ENCODE results near the gene FOXA2. TPM values are rescaled to one million over a fixed set of nuclear protein-coding genes. Genes with fewer than 3 reads are reported as not detected.
"Not testable (repeated sequence)": the region's sequence is repeated elsewhere in the genome, so short reads cannot be mapped to it uniquely, and the experiment has no call there.

Gene FOXA2
- total RNA-seq, 1 donor from 2014 or later: 18.9 TPM

GRCh38 chr20:22572023-22572422 lies 12.3 kb downstream of the FOXA2 start:
- ATAC-seq (no peak), DNase-seq (ENCODE audit: low spot score) (no peak)

DNA sequence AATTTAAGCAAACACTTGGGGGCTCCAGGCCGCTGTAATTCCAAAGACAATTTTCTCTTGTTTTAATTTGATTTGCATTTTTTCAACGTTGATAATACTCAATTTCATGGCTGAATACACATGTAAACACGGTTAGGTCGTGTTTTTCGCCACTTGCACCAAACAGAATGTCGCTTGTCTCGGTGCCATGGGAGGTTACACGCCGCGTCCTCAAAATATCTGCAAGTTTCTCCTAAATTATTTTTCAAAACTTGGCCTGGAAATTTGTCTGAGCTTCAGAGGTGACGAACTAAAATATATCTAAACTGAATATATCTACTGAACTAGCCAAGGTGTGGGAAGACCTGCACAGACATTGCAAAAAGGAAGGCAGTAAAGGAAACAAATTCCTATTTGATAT lies 15.0 kb downstream of the FOXA2 start:
- DNase-seq (ENCODE audit: low spot score): no peak

GRCh38 chr20:22568872-22569344 lies 15.5 kb downstream of the FOXA2 start:
- DNase-seq (ENCODE audit: low spot score): no peak
- ATAC-seq: no peak

More for the DNA sequence above, 15.0 kb downstream of the FOXA2 start:
- ATAC-seq: no peak

- DNase-seq (ENCODE audit: low spot score) (no peak), ATAC-seq (peak; percentile 11)
Measured at GRCh38 chr20:22567944-22568871, 16.2 kb downstream of the FOXA2 start.

- DNase-seq (ENCODE audit: low spot score) (no peak), ATAC-seq (no peak)
Measured at GRCh38 chr20:22566876-22567658, 17.3 kb downstream of the FOXA2 start.

- ATAC-seq (peak; percentile 69), DNase-seq (ENCODE audit: low spot score) (no peak)
Measured at GRCh38 chr20:22563062-22563965, 21.1 kb downstream of the FOXA2 start.

DNA sequence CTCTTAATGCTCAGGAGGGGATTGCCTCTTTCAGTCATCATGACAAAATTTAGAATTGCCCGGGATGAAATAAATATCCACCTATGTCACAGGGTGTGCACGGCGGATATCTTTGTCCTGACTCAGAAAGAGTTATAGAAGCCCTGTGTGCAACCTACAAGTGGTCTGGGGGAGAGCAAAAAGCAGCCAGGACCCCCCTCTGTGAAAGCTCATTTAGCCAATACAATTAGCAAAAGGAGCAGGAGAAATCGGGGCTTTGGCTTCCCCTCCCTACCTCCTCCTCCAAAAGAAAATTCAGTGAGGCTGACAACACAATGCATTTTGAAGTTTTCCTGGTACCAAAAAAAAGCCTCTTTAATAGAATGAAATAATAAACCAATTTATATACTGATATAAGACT lies 21.8 kb downstream of the FOXA2 start:
- ATAC-seq: no peak
- no peak for DNase-seq (ENCODE audit: low spot score)

DNA sequence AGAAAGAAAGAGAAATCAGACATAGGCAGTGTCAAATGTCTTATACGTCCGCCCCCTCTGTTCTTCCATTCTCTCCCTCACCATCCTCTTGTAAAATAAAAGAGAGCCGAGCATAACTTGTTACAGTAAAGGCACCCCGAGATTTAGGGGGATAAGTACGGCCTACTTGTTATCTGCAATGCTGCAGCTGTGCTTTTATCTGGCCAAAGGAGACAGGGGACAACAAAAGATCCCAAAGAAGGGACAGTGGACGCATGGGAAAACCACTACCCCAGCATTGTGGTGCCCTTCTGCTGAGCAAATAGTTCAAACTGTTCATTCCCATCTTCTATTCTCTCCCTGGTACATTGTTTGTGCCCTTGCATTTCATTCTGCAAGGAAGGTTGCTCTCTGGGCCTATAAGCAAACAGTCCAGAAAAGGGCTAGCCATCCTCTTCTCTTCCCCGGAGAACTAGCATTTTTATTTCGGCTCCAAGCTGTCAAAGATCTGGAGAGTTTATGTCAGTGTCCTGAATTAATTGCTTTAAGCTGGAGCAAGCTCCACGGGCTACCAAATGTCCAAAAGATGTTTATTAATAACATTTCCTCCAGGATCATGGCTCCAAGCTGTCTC lies 22.3 kb downstream of the FOXA2 start:
- no peak for DNase-seq (ENCODE audit: low spot score)
- ATAC-seq: no peak

DNA sequence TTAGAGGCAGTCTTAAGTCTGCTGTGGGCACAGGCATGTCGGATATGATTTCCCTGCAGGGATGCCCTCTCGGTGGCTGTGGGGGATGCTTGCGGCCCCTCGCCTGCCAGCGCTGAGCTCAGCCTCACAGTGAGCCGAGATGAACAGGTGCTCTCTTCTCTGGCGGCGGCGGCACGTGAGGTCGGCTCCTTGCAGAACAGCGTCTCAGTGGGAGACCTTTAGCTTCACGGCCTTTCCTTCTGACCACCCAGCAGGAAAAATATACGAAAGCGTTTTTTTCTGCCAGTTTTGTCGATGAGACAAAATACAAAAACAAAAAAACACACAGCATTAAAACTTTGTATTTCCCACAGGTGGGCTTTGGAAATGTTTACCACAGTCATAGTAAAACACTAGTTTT lies 23.6 kb downstream of the FOXA2 start:
- no peak for ATAC-seq
- no peak for DNase-seq (ENCODE audit: low spot score)

GRCh38 chr20:22559711-22560318 lies 24.6 kb downstream of the FOXA2 start:
- no peak for ATAC-seq
- no peak for DNase-seq (ENCODE audit: low spot score)

GRCh38 chr20:22557403-22558276 lies 26.7 kb downstream of the FOXA2 start:
- ATAC-seq: peak; percentile 53

DNA sequence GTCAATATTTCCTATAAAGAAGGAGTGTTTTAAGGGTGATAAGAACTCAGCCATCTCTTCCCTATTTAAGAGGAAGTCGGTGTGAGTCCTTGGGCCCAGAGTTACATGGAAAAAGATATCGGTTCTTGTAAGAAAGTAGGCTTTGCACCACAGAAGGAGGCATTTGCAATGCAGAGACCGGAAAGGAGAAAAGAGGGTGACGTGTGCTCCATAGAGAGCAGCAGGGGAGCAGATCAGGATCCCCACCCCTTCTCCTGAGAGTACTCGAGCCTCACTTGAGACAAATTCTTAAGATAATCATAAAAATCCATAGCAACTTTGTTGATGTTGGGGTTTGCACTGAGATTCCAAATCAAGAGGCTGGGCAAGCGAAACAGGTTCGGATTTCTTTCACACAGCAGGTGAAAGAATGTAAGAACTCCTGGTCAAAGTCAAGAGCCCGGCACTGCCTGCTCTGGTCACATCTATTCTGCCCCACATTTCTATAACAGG lies 27.8 kb downstream of the FOXA2 start:
- ATAC-seq (no peak), DNase-seq (ENCODE audit: low spot score) (no peak)

More at GRCh38 chr20:22557403-22558276, 26.7 kb downstream of the FOXA2 start:
- no peak for DNase-seq (ENCODE audit: low spot score)

DNA sequence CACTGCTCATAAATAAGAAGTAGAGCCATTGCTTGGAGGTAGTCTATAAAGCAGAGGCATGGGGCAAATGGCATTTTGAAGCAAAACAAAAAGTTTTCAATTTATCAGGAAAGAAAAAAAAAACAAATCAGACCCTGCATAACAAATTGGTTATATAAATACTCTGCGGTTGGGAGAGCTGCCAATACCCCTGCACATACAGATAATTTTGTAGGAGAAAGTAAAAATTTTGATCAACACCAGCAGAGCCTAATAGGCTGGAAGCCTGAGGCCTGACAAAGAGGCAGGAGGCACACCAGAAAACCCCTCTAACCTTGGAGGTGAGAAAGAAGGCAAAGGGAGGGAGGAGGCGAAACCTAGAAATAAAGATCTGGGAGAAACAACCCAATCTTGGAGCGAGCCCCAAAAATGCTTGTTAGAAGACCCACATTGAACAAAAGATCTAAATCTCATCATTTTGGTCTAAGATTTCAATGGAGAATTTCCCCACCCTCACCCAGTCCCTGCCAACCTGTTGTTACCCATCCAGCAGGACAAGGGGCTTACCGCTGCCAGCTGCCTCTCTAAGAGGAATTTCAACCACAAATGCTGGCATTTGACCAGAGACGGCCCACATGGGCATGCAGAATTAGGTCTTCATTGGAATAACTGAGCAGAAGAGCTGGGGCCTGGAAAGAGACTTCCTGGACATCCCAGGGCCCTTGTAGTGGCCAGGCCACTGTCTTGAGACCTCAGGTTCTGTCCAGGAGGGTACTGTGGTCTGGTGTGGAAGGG lies 28.4 kb downstream of the FOXA2 start:
- ATAC-seq (no peak), DNase-seq (ENCODE audit: low spot score) (no peak)

- no peak for DNase-seq (ENCODE audit: low spot score)
- no peak for ATAC-seq
Measured at GRCh38 chr20:22554391-22554790, 30.0 kb downstream of the FOXA2 start.

DNA sequence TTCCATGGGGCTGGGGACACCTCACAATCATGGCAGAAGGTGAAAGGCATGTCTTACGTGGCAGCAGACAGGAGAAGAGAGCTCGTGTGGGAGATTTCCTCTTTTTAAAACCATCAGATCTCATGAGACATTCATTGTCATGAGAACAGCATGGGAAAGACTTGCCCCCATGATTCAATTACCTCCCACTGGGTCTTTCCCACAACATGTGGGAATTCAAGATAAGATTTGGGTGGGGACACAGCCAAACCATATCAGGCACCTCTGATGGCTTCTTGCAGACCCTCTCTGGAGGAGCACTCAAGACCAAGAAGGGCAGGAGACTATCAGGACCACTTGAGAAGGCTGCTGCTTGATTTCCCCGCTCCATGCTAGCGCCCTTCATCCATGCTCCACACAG lies 33.9 kb downstream of the FOXA2 start:
- not testable (repeated sequence) for ATAC-seq; DNase-seq (ENCODE audit: low spot score)

DNA sequence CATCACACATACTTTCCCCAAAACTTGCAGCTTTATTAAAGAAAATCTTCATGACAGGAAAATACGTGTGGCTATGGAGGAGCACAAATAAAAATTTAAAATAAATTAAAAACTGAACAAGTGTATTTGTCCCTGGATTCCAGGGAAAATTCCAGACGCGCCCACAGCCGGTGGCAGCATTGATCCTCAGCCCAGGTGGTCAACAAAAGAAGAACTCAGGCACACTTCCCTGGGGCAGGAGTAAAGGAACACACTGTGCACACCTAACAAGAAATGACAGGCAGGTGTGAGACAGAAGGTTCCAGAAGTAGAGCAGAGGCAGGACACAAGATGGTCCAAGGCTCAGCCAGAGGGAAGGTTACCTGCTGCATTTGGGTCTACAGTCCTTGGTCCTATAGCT lies 36.3 kb downstream of the FOXA2 start:
- ATAC-seq: no peak
- no peak for DNase-seq (ENCODE audit: low spot score)

- DNase-seq (ENCODE audit: low spot score) (no peak), ATAC-seq (no peak)
Measured at GRCh38 chr20:22546344-22546743, 38.0 kb downstream of the FOXA2 start.

DNA sequence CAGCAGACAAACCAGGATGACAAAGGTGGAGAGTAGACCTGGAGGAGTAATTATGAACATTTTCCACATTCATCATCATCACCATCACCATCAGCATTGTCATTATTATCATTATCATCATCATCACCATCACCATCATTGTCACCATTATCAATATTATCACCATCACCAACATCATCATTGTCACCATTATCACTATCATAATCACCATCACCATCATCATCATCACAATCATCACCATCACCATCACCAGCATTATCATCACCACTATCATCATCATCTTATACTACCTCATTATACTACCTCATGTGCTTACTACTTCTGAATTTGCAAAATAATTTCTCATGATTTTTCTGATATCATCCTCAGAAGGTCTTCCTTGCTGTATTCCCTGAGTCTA lies 39.3 kb downstream of the FOXA2 start:
- no peak for DNase-seq (ENCODE audit: low spot score)
- ATAC-seq: no peak

Measured in left lobe of liver (tissue), 2 donors.